HG03196 (cell line): ENCODE data around the gene PELI1.
"Not testable (repeated sequence)": the region's sequence is repeated elsewhere in the genome, so short reads cannot be mapped to it uniquely, and the experiment has no call there.

Source experiments
- ATAC-seq: cut with Tn5 transposase; IDR thresholded peaks from one replicate; pipeline ENCODE4 v1.9.1; 2021; ENCODE audit not compliant: unreplicated experiment

PELI1 gene

GRCh38 chr2:64124571-64124970, 19.6 kb downstream of the PELI1 start:
- ATAC-seq = no peak

- no peak for ATAC-seq
Measured at GRCh38 chr2:64124168-64124567, 20.1 kb downstream of the PELI1 start.

GRCh38 chr2:64123740-64124139, 20.5 kb downstream of the PELI1 start:
- no peak for ATAC-seq

GRCh38 chr2:64122358-64122757, 21.9 kb downstream of the PELI1 start:
- no peak for ATAC-seq

GRCh38 chr2:64120928-64121327, 23.3 kb downstream of the PELI1 start:
- no peak for ATAC-seq

- ATAC-seq = no peak
Measured at GRCh38 chr2:64120008-64120407, 24.2 kb downstream of the PELI1 start.

- no peak for ATAC-seq
Measured at GRCh38 chr2:64119369-64119768, 24.9 kb downstream of the PELI1 start.

GRCh38 chr2:64115808-64116598, 28.2 kb downstream of the PELI1 start:
- no peak for ATAC-seq

- no peak for ATAC-seq
Measured at GRCh38 chr2:64114912-64115277, 29.3 kb downstream of the PELI1 start.

- ATAC-seq = peak; percentile 54
Measured at GRCh38 chr2:64114063-64114911, 29.9 kb downstream of the PELI1 start.

- no peak for ATAC-seq
Measured at GRCh38 chr2:64112016-64112415, 32.2 kb downstream of the PELI1 start.

GRCh38 chr2:64111426-64111825, 32.8 kb downstream of the PELI1 start:
- ATAC-seq = no peak

GRCh38 chr2:64108666-64109241, 35.5 kb downstream of the PELI1 start:
- ATAC-seq = no peak

GRCh38 chr2:64106481-64106880, 37.7 kb downstream of the PELI1 start:
- ATAC-seq = no peak

- ATAC-seq = no peak
Measured at GRCh38 chr2:64105670-64106461, 38.4 kb downstream of the PELI1 start.

- ATAC-seq = no peak
Measured at GRCh38 chr2:64104933-64105332, 39.3 kb downstream of the PELI1 start.

- not testable (repeated sequence) for ATAC-seq
Measured at GRCh38 chr2:64102736-64103135, 41.5 kb downstream of the PELI1 start.

GRCh38 chr2:64101141-64101591, 43.1 kb downstream of the PELI1 start:
- ATAC-seq = peak; percentile 41

- not testable (repeated sequence) for ATAC-seq
Measured at GRCh38 chr2:64100584-64100983, 43.6 kb downstream of the PELI1 start.

- ATAC-seq = no peak
Measured at GRCh38 chr2:64094663-64095382, 49.4 kb downstream of the PELI1 start.
